Suppressor macrophage (primary cell): ENCODE results near the gene SLC35D1.

Source experiments
- DNase-seq, 4 experiments: peaks; one replicate each; pipeline ENCODE4 v3.0.0-alpha.2; 2020 to 2022

SLC35D1 gene

GRCh38 chr1:67043366-67043765, 10.6 kb downstream of the SLC35D1 start:
- DNase-seq: no peak

GRCh38 chr1:67041841-67042503, 12.0 kb downstream of the SLC35D1 start:
- no peak for DNase-seq

GRCh38 chr1:67040405-67040804, 13.5 kb downstream of the SLC35D1 start:
- no peak for DNase-seq

GRCh38 chr1:67031859-67032247, 22.1 kb downstream of the SLC35D1 start:
- no peak for DNase-seq

- DNase-seq: no peak
Measured at GRCh38 chr1:67031121-67031858, 22.7 kb downstream of the SLC35D1 start.

GRCh38 chr1:67029472-67029871, 24.5 kb downstream of the SLC35D1 start:
- no peak for DNase-seq

- no peak for DNase-seq
Measured at GRCh38 chr1:67020765-67021164, 33.2 kb downstream of the SLC35D1 start.

GRCh38 chr1:67020304-67020703, 33.6 kb downstream of the SLC35D1 start:
- DNase-seq: no peak

- peak in 1 of 4 experiments; percentile 4 for DNase-seq
Measured at GRCh38 chr1:67019600-67020136, 34.3 kb downstream of the SLC35D1 start.

- DNase-seq: no peak
Measured at GRCh38 chr1:67019121-67019520, 34.8 kb downstream of the SLC35D1 start.

- DNase-seq: no peak
Measured at GRCh38 chr1:67018574-67018973, 35.4 kb downstream of the SLC35D1 start.

- no peak for DNase-seq
Measured at GRCh38 chr1:67013573-67013972, 40.4 kb downstream of the SLC35D1 start.

GRCh38 chr1:67009792-67010191, 44.2 kb downstream of the SLC35D1 start:
- no peak for DNase-seq

- no peak for DNase-seq
Measured at GRCh38 chr1:67005068-67005467, 48.9 kb downstream of the SLC35D1 start.

- DNase-seq: no peak
Measured at GRCh38 chr1:67004176-67004575, 49.8 kb downstream of the SLC35D1 start.

- DNase-seq: no peak
Measured at GRCh38 chr1:67001682-67002425, 52.1 kb downstream of the SLC35D1 start.

- DNase-seq: no peak
Measured at GRCh38 chr1:66999640-67000400, 54.1 kb downstream of the SLC35D1 start.

GRCh38 chr1:66998972-66999371, 55.0 kb downstream of the SLC35D1 start:
- no peak for DNase-seq

- peak; percentile 65 to 79 (median 76) for DNase-seq
Measured at GRCh38 chr1:66996018-66996682, 57.8 kb downstream of the SLC35D1 start.

- DNase-seq: no peak
Measured at GRCh38 chr1:66993076-66993475, 60.9 kb downstream of the SLC35D1 start.

GRCh38 chr1:66985835-66986234, 68.1 kb downstream of the SLC35D1 start:
- no peak for DNase-seq

GRCh38 chr1:66984491-66984890, 69.5 kb downstream of the SLC35D1 start:
- no peak for DNase-seq
